ENCODE results near the gene PRSS27. TPM values are rescaled to one million over a fixed set of nuclear protein-coding genes. Genes with fewer than 3 reads are reported as not detected.

The PRSS27 gene
- total and polyA plus RNA-seq, 2 of the 8 experiments (the other 6 are each of a cell fraction or from before 2014, with no cell fraction given) = 1.3 to 7.5 TPM

- Histone ChIP-seq H2BK15ac (ENCODE audit: low read length) (no peak overlapping the region), H2BK12ac (ENCODE audit: low read depth, low read length) (no peak overlapping the region), H3K4me1 (replicated peaks in 1 of 4; ENCODE audit: control insufficient read depth in 3 of 4, insufficient read depth in 4 of 4, low read length in 3 of 4) (peaks cover 0 to 4% (median 0%) of the 10 kb centered on the region in 4 experiments; a peak in 1 of 7 replicates), H2AFZ (ENCODE audit: low read length) (no peak overlapping the region), H3K56ac (replicated peaks; ENCODE audit: insufficient read length, low read depth, low read length) (no peak overlapping the region), H3K14ac (ENCODE audit: insufficient read length) (no peak overlapping the region), H3K23ac (ENCODE audit: insufficient read length) (no peak overlapping the region), H4K91ac (replicated peaks; ENCODE audit: insufficient read length, low read length) (no peak overlapping the region), H3K27me3 (replicated peaks in 1 of 4; ENCODE audit: control insufficient read depth in 3 of 4, extremely low read depth in 1 of 4, insufficient read depth in 3 of 4, low read length in 3 of 4) (no peaks in the 10 kb centered on the region), H3K18ac (ENCODE audit: extremely low read depth, low read length) (no peak overlapping the region), H2AK5ac (ENCODE audit: low read depth, low read length) (no peak overlapping the region), H2BK120ac (replicated peaks; ENCODE audit: low read depth, low read length) (no peak overlapping the region), H3K4ac (replicated peaks; ENCODE audit: insufficient read length, low read depth, low read length) (no peak overlapping the region), H4K5ac (ENCODE audit: insufficient read length, low read depth, low read length) (no peak overlapping the region), H2BK20ac (ENCODE audit: low read length) (no peak overlapping the region), H3K9ac (replicated peaks in 1 of 4; ENCODE audit: extremely low read depth in 1 of 4, low read depth in 3 of 4, low read length in 3 of 4) (peak overlapping the region in 2 of 4 experiments; percentile 20 to 51; a peak in 3 of 7 replicates), H3K4me3 (ENCODE audit: extremely low read depth in 1 of 4, insufficient read depth in 2 of 4, low read depth in 3 of 4, low read length in 4 of 4) (peak overlapping the region; percentile 40 to 85 (median 51)), H3K79me2 (ENCODE audit: control insufficient read depth in 1 of 2, insufficient read depth in 2 of 2, low read length in 2 of 2) (no peaks in the 10 kb centered on the region; a peak in 1 of 4 replicates), H4K20me1 (replicated peaks in 1 of 2; ENCODE audit: control insufficient read depth in 1 of 2, insufficient read depth in 2 of 2, low read length in 2 of 2) (no peaks in the 10 kb centered on the region), H3K36me3 (ENCODE audit: control insufficient read depth in 2 of 4, insufficient read depth in 4 of 4, low read length in 3 of 4) (no peaks in the 10 kb centered on the region), H4K8ac (ENCODE audit: extremely low read depth, insufficient read depth, low read length) (no peak overlapping the region), H3K9me3 (ENCODE audit: insufficient read depth in 2 of 2, low read depth in 1 of 2, low read length in 1 of 2) (no peaks in the 10 kb centered on the region), H2BK5ac (ENCODE audit: low read depth, low read length) (no peak overlapping the region), H3K4me2 (ENCODE audit: insufficient read depth in 1 of 2, low read depth in 2 of 2, low read length in 2 of 2) (peak overlapping the region; percentile 54 to 71), H3K23me2 (ENCODE audit: low read depth, low read length) (peaks cover 3% of the 10 kb centered on the region), H3K79me1 (ENCODE audit: low read depth, low read length) (no peaks in the 10 kb centered on the region), H3K27ac (ENCODE audit: low read depth, low read length) (no peak overlapping the region)
- ChIA-PET POLR2A (ENCODE audit: partially characterized antibody) (interaction anchor here (0.6 to 0.8 kb wide), 3 partner anchors 9 to 78 kb away, joined by 3 to 10 read pairs (median 3); partner anchors contain the start of gene KCTD5), CTCF (ENCODE audit: partially characterized antibody) (interaction anchor here (0.7 to 1.2 kb wide), 2 partner anchors 27 to 411 kb away, joined by 3 read pairs; no protein-coding TSS in a partner anchor)
- FAIRE-seq = no peak
- WGBS, 2 experiments (ENCODE audit: extremely low coverage in 1 of 2, insufficient coverage in 1 of 2, insufficient read length in 1 of 2, insufficient replicate concordance in 2 of 2, low coverage in 1 of 2, low lambda C conversion rate in 2 of 2, missing lambda C conversion rate in 1 of 2) = 10% methylated on average over 19 of the region's 107 CpGs; no CpG with 5 or more reads in 1 of the 2 experiments
- peak; percentile 71 to 92 for DNase-seq (ENCODE audit: low read depth in 1 of 2, low spot score in 2 of 2)
- no peak; the same call in 1 of the 2 replicates for TF ChIP-seq EGR1 (IDR thresholded peaks at IDR 0.05; ENCODE audit: borderline replicate concordance, low read depth, low read length)
- no peak for TF ChIP-seq ZNF274 (IDR thresholded peaks at IDR 0.05; ENCODE audit: borderline replicate concordance, extremely low read depth, low read length)
- no peak for TF ChIP-seq USF2 (IDR thresholded peaks at IDR 0.05; ENCODE audit: low read length)
- no peak for TF ChIP-seq NRF1 (IDR thresholded peaks at IDR 0.05; ENCODE audit: low read depth, low read length)
- TF ChIP-seq ASH2L (IDR thresholded peaks at IDR 0.05; ENCODE audit: low read length) = peak; percentile 42
- TF ChIP-seq E2F6 (IDR thresholded peaks at IDR 0.05) = no peak
- 0 out of 4 replicates have a peak, but pooled peaks of 1 of the 2 experiments have one; percentile 26 for TF ChIP-seq SIN3A (conservative IDR thresholded peaks at IDR 0.05 in 1 of 2, IDR thresholded peaks at IDR 0.05 in 1 of 2; ENCODE audit: low read depth in 1 of 2, low read length in 2 of 2)
- TF ChIP-seq ATF3 (IDR thresholded peaks at IDR 0.05; ENCODE audit: insufficient read depth, low read depth, low read length) = no peak
Observed at GRCh38 chr16:2673066-2673999, 46.7 kb downstream of the PRSS27 start.
